BJ (cell line): ENCODE results near the gene DHRS3. TPM values are rescaled to one million over a fixed set of nuclear protein-coding genes. Genes with fewer than 3 reads are reported as not detected.

Experiments
- CTCF ChIA-PET: fragments of 350-600 bp; formaldehyde crosslinking; extraction: SDS; loops from one replicate; lab custom pipeline; 2021; ENCODE audit warnings: antibody characterized with exemption, inconsistent platforms; lab: Yijun Ruan, JAX
- POLR2A ChIA-PET: fragments of 300-600 bp; sonication (Branson Sonifier 250); formaldehyde crosslinking; extraction: SDS; loops from one replicate; lab custom pipeline; 2021; ENCODE audit warnings: antibody characterized with exemption; lab: Charles Lee
- DNase-seq: peaks from one replicate; pipeline ENCODE4 v3.0.0-alpha.2; 2011; ENCODE audit warnings: low read depth
- H3K27me3 ChIP-seq: 2 replicates; pipeline ENCODE4 v1.6.0; 2011; ENCODE audit warnings: low read length; ENCODE audit not compliant: control insufficient read depth, insufficient read depth
- H3K36me3 ChIP-seq: 2 replicates; pipeline ENCODE4 v1.5.1; 2011; ENCODE audit warnings: low read length; ENCODE audit not compliant: control insufficient read depth, insufficient read depth
- H3K4me3 ChIP-seq: 2 replicates; pipeline ENCODE4 v1.5.1; 2011; ENCODE audit warnings: low read depth, mild to moderate bottlenecking, control low read depth, low read length
- polyA plus RNA-seq: library from polyadenylated mRNA; depleted of rRNA; stranded (reverse); fragments of >200 nt; gene quantifications from 2 replicates; pipeline ENCODE4 v1.2.3, GENCODE V29; 2011
- TF ChIP-seq, protein P1 (sequence below): IDR thresholded peaks from 2 replicates; pipeline ENCODE4 v1.5.1; 2011; ENCODE audit warnings: low read depth, mild to moderate bottlenecking, control low read depth, inconsistent platforms, low read length, moderate library complexity; ENCODE audit not compliant: insufficient read depth

Gene DHRS3
- polyA plus RNA-seq, 1 experiment: 224 TPM

DNA sequence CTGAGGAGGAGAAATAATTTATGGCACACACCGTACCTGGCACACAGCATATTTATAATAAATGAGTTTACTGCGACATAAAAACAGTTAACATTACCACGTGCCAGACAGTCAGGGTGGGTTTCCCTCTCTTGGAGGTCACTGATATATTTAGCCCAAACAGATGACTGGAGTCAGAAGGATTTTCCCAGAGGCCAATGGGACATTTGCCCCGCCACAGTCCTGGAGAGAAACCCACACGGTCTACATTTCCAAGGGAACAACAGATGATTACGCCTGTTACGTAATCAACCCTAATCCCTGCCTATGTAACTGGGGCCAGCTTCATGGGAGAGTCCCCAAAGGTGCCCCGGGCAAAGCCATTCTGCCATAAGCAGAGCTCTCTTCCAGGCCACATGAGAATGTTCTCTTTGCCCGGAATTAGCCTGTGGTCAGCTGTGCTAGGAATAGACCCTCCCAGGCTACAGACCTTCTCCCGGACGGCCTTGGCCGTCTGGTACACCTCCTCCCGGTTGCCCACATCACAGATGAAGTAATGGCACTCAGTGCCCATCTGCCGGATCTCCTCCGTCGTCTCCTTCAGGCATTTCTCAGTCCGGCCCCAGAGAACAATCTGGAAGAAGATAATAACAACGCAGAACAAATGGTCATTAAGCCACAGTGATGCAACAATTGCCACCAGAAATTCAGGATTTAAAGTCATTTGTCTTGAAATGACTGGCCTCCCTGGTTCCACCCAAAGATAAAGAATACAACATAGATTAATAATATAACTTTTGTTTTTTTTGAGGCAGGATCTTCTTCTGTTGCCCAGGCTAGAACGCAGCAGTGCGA is 37.7 kb downstream of the DHRS3 start:
- Histone ChIP-seq H3K4me3 (no peak overlapping the region), H3K27me3 (no peaks in the 10 kb centered on the region), H3K36me3 (peaks cover 51% of the 10 kb centered on the region)
- peak; percentile 63 for DNase-seq
- POLR2A ChIA-PET: no interaction called here
- CTCF ChIA-PET: no interaction called here
- TF ChIP-seq, protein P1, sequence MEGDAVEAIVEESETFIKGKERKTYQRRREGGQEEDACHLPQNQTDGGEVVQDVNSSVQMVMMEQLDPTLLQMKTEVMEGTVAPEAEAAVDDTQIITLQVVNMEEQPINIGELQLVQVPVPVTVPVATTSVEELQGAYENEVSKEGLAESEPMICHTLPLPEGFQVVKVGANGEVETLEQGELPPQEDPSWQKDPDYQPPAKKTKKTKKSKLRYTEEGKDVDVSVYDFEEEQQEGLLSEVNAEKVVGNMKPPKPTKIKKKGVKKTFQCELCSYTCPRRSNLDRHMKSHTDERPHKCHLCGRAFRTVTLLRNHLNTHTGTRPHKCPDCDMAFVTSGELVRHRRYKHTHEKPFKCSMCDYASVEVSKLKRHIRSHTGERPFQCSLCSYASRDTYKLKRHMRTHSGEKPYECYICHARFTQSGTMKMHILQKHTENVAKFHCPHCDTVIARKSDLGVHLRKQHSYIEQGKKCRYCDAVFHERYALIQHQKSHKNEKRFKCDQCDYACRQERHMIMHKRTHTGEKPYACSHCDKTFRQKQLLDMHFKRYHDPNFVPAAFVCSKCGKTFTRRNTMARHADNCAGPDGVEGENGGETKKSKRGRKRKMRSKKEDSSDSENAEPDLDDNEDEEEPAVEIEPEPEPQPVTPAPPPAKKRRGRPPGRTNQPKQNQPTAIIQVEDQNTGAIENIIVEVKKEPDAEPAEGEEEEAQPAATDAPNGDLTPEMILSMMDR: no peak

DNA sequence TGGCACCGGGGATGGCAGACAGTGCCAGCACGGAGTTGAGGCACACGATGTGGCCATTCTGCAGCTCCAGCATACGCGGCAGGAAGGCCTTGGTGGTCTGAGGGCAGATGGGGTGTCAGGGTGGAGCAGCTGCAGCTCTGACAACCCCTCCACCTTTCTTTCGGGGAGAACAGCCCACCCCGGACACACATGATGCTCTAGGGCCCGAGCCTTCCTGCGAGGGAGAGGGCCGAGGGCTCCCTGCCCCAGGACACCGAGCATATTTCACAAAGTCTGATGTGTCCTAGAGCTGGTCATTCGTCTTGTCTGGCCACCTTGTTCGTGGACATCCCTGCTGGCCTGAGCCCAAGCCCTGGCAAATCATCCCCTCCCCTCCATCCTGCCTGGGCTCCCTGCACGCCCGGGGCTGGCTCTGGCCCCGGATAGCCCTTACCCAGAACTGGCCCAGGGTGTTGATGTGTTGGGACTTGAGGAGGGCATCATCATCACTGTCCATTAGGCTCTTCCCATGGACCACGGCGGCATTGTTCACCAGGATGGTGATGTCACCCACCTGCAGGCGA is 39.1 kb downstream of the DHRS3 start:
- Histone ChIP-seq H3K4me3 (no peak overlapping the region), H3K36me3 (peaks cover 50% of the 10 kb centered on the region), H3K27me3 (no peaks in the 10 kb centered on the region)
- ChIA-PET CTCF (interaction anchor here (1.3 kb wide), 1 partner anchor 10 kb away, joined by 8 read pairs; no protein-coding TSS in a partner anchor), POLR2A (no interaction called here)
- no peak for DNase-seq
- TF ChIP-seq, protein P1: no peak

DNA sequence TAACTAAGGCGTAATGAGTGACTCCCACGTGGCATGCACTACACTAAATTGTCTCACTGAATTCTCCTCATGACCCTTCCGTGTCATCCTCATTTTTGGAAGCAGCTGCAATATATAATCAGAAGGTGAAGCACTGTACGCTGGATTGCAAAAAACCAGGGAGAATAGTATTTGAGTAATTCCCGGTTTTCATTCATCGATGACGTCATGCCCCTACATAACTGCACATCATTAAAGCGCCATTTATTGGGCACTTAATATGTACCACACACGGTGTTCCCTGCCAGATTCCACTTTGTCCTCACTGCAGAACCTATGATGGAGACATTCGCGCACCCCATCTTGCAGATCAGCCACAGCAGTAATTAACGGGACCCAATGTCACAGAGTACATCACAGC is 41.0 kb downstream of the DHRS3 start:
- TF ChIP-seq, protein P1: no peak
- Histone ChIP-seq H3K27me3 (no peaks in the 10 kb centered on the region), H3K36me3 (peaks cover 59% of the 10 kb centered on the region), H3K4me3 (no peak overlapping the region)
- DNase-seq: no peak
- POLR2A ChIA-PET: no interaction called here
- CTCF ChIA-PET: interaction anchor here (0.8 kb wide), 1 partner anchor 10 kb away, joined by 3 read pairs; no protein-coding TSS in a partner anchor

DNA sequence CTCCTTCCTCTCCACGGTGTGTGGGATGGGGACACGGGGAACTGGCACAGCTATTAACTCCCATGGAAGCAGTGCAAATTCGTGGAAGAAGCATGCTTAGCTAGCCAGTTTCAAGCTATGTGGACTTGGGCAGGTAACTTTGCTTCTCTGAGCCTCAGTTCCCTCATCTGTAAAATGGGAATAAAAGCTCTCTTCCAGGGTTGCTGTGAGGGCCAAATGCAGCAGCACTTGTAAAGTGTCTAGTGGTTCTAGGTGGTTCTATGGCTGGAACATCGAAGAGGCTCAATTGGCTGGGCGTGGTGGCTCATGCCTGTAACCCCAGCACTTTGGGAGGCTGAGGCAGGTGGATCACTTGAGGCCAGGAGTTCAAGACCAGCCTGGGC is 43.3 kb downstream of the DHRS3 start:
- Histone ChIP-seq H3K4me3 (no peak overlapping the region), H3K36me3 (peaks cover 66% of the 10 kb centered on the region), H3K27me3 (no peaks in the 10 kb centered on the region)
- TF ChIP-seq, protein P1: no peak
- ChIA-PET POLR2A (no interaction called here), CTCF (interaction anchor here (1.1 to 1.9 kb wide), 2 partner anchors 13 to 35 kb away, joined by 3 to 4 read pairs; no protein-coding TSS in a partner anchor)
- DNase-seq: no peak

DNA sequence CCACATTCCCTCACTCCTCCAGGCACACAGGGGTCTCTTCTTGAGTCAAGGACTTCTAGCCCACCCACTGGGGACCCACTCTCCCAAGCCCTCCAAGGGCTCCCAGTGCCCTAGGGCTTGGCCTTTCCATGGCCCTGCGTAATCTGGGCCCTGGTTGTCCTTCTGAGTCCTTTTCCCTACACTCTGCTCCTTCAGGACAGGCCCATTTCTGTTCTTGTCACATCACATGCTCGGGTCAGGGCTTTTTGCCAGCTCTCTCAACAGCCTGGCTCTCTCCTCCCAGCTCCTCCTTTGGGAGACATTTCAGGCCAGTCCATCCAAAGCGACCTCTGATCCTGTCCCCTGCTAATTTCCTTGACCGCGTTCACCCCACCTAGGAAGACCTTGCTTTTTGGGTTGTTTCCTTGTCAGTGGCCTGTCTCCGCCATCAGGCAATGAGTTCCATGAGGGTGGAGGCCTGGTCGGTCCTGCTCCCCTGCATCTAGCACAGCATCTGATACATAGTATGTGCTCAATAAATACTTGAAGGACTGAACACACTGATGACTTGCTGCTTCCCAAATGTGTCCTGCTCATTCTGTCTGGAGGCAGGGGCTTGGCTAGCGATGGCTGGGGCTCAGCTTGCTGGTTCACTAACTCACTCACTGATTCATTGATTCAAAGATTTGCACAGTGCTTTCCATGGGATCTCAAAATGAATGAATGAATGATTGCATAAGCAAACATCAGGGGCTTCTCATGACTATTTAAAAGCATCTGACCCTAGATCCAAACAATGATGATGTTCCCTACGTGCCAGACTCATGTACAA is 44.8 kb downstream of the DHRS3 start:
- Histone ChIP-seq H3K4me3 (no peak overlapping the region), H3K36me3 (peaks cover 56% of the 10 kb centered on the region), H3K27me3 (no peaks in the 10 kb centered on the region)
- ChIA-PET POLR2A (no interaction called here), CTCF (no interaction called here)
- TF ChIP-seq, protein P1: no peak
- DNase-seq: no peak
